ENCODE results near the gene USP34. TPM values are rescaled to one million over a fixed set of nuclear protein-coding genes. Genes with fewer than 3 reads are reported as not detected.

USP34 gene
- total and polyA plus RNA-seq, 9 of the 15 experiments (the other 6 are each of a cell fraction or from before 2014, with no cell fraction given): 19.8 to 108 (median 67.8) TPM

- Histone ChIP-seq H4K20me1 (replicated peaks; ENCODE audit: control insufficient read depth, insufficient read depth, low read length) (peaks cover 3% of the 10 kb centered on the region; the same call in 1 of the 2 replicates), H3K9me1 (ENCODE audit: control insufficient read depth, insufficient read depth, low read length) (no peaks in the 10 kb centered on the region), H3K9me3 (replicated peaks; ENCODE audit: control insufficient read depth, insufficient read depth, low read depth, low read length) (no peaks in the 10 kb centered on the region), H2AFZ (ENCODE audit: low read depth, low read length) (no peak overlapping the region), H3K4me3 (no peak overlapping the region), H3K27me3 (ENCODE audit: control insufficient read depth in 2 of 2, insufficient read depth in 2 of 2, low read length in 2 of 2) (no peaks in the 10 kb centered on the region), H3K27ac (ENCODE audit: extremely low read depth, low read depth, low read length) (no peak overlapping the region), H3K79me2 (ENCODE audit: control insufficient read depth, insufficient read depth, low read length) (peaks cover 97% of the 10 kb centered on the region), H3K9ac (ENCODE audit: insufficient read depth in 1 of 2, low read depth in 2 of 2, low read length in 2 of 2) (no peak overlapping the region), H3K36me3 (ENCODE audit: control insufficient read depth, insufficient read depth, low read length) (peaks cover 15% of the 10 kb centered on the region), H3K4me1 (replicated peaks in 1 of 2; ENCODE audit: control insufficient read depth in 2 of 2, insufficient read depth in 2 of 2, low read length in 2 of 2) (peaks cover 4% of the 10 kb centered on the region in 2 experiments; a peak in 4 of 5 replicates), H3K4me2 (ENCODE audit: insufficient read depth, low read length) (no peak overlapping the region)
- no TSS peak for BruUV-seq (replicated peaks)
- CTCF ChIA-PET (ENCODE audit: low intra/inter-chr PET ratio): no interaction called here
- in situ Hi-C loops (cut with MboI) (no loop called here), intact Hi-C loops (cut with micrococcal nuclease) (no loop called here)
- no peak for TF ChIP-seq MCM2 (IDR thresholded peaks at IDR 0.05; ENCODE audit: low read depth)
- TF ChIP-seq ZNF274 (IDR thresholded peaks at IDR 0.05; ENCODE audit: borderline replicate concordance, low read depth, low read length): no peak
- no peak for TF ChIP-seq RBM17 (IDR thresholded peaks at IDR 0.05; ENCODE audit: borderline replicate concordance, low read depth, low read length)
- TF ChIP-seq PHB (CRISPR knock-in tag; IDR thresholded peaks at IDR 0.05): no peak
- TF ChIP-seq, protein P1, sequence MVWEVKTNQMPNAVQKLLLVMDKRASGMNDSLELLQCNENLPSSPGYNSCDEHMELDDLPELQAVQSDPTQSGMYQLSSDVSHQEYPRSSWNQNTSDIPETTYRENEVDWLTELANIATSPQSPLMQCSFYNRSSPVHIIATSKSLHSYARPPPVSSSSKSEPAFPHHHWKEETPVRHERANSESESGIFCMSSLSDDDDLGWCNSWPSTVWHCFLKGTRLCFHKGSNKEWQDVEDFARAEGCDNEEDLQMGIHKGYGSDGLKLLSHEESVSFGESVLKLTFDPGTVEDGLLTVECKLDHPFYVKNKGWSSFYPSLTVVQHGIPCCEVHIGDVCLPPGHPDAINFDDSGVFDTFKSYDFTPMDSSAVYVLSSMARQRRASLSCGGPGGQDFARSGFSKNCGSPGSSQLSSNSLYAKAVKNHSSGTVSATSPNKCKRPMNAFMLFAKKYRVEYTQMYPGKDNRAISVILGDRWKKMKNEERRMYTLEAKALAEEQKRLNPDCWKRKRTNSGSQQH (CRISPR knock-in tag; IDR thresholded peaks at IDR 0.05): no peak
- no peak for TF ChIP-seq HMBOX1 (IDR thresholded peaks at IDR 0.05)
- no peak for TF ChIP-seq PHB2 (IDR thresholded peaks at IDR 0.05; ENCODE audit: low read depth)
- TF ChIP-seq ZNF3 (CRISPR knock-in tag; IDR thresholded peaks at IDR 0.05): no peak
- TF ChIP-seq NUFIP1 (IDR thresholded peaks at IDR 0.05; ENCODE audit: partially characterized antibody): no peak
- no peak for TF ChIP-seq BRF2 (IDR thresholded peaks at IDR 0.05; ENCODE audit: borderline replicate concordance, insufficient read depth, insufficient read length)
- no peak for TF ChIP-seq TEAD4 (IDR thresholded peaks at IDR 0.05; ENCODE audit: low read length)
- TF ChIP-seq TEAD4 (CRISPR knock-in tag; IDR thresholded peaks at IDR 0.05; ENCODE audit: borderline replicate concordance): no peak
- TF ChIP-seq POLR2B (IDR thresholded peaks at IDR 0.05; ENCODE audit: low read depth, partially characterized antibody): no peak
- TF ChIP-seq ZNF717 (CRISPR knock-in tag; IDR thresholded peaks at IDR 0.05): no peak
- TF ChIP-seq BRD4 (IDR thresholded peaks at IDR 0.05): no peak
- no peak for TF ChIP-seq ARNT (IDR thresholded peaks at IDR 0.05)
- no peak for TF ChIP-seq STAT5B (CRISPR knock-in tag; IDR thresholded peaks at IDR 0.05)
- no peak for TF ChIP-seq ETS2 (tag; IDR thresholded peaks at IDR 0.05; ENCODE audit: borderline replicate concordance, poor library complexity, severe bottlenecking)
- no peak for TF ChIP-seq RBBP5 (IDR thresholded peaks at IDR 0.05; ENCODE audit: borderline replicate concordance, insufficient read depth, low read length, poor library complexity, severe bottlenecking)
- DNase-seq (ENCODE audit: extremely low read depth in 1 of 4, low spot score in 3 of 4) (no peak), FAIRE-seq (no peak), ATAC-seq (no peak)
- 98% methylated on average over 9 of the region's 9 CpGs for WGBS (ENCODE audit: insufficient coverage, low coverage, missing lambda C conversion rate)
- POLR2A ChIA-PET: no interaction called here
These were observed 19.7 kb downstream of the USP34 start for GRCh38 chr2:61451178-61451577.

Measured in K562 (cell line).